HG03097 (cell line): ENCODE data around the gene DOC2A.
"Not testable (repeated sequence)": the region's sequence is repeated elsewhere in the genome, so short reads cannot be mapped to it uniquely, and the experiment has no call there.

Experiments used
- ATAC-seq: cut with Tn5 transposase; IDR thresholded peaks from one replicate; pipeline ENCODE4 v1.9.1; 2021; ENCODE audit not compliant: unreplicated experiment, low FRiP score

The DOC2A gene

GRCh38 chr16:29974291-29975133 lies 36.3 kb downstream of the DOC2A start:
- peak; percentile 5 for ATAC-seq

GRCh38 chr16:29973384-29974246 lies 37.2 kb downstream of the DOC2A start, which contains the start of gene TAOK2:
TAOK2 (plus strand) TSS chr16:29973868; CDS start chr16:29977773, 3,905 bp downstream.
- ATAC-seq = peak; percentile 86

- no peak for ATAC-seq
Measured at GRCh38 chr16:29972992-29973383, 37.8 kb downstream of the DOC2A start.

DNA sequence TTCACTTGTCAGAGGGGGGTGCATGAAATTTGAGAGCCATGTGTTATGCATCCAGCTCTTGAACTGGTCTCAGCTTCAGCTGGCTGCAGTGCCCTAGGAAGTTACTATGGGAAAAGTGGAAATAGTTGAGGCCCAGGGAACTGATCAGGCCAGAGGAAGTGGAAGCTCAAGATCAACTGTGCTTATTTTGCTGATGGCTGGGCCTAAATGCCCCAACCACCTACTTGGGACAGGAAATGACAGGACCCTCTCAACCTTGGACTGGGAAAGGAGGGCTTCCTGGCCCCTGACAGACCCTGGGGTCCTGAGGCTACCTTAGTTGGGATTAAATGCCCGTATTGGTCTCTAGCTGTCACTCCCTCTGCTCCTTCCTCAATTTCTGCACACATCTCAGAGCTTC lies 38.3 kb downstream of the DOC2A start:
- ATAC-seq = no peak

GRCh38 chr16:29971304-29971703 lies 39.5 kb downstream of the DOC2A start:
- ATAC-seq = no peak

DNA sequence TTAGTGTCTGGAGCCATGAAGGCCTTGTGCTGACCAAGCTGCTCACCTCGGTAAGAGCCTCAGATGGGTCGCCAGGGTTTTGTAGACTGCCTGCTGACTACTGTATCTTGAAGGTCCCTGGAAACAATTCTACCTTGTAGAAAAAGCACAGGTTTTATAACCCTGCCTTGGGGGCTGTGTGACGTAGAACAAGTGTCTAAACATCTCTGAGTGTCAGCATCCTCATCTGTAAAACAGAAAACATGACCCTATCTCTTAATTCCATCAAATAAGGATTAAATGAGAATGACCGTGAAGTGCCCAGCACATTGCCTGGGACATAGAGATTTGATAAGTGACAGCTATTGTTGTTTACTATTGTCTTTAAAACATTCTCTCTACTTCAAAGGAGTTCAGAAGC lies 42.6 kb downstream of the DOC2A start:
- ATAC-seq = no peak

GRCh38 chr16:29963021-29963743 lies 47.6 kb downstream of the DOC2A start:
- no peak for ATAC-seq

- ATAC-seq = peak; percentile 6
Measured at GRCh38 chr16:29962344-29962994, 48.4 kb downstream of the DOC2A start.

- peak; percentile 79 for ATAC-seq
Measured at GRCh38 chr16:29961479-29962343, 49.1 kb downstream of the DOC2A start, which contains the start of gene TMEM219. TMEM219 (plus strand) TSS chr16:29962079; CDS start chr16:29963144, 1,065 bp downstream.

DNA sequence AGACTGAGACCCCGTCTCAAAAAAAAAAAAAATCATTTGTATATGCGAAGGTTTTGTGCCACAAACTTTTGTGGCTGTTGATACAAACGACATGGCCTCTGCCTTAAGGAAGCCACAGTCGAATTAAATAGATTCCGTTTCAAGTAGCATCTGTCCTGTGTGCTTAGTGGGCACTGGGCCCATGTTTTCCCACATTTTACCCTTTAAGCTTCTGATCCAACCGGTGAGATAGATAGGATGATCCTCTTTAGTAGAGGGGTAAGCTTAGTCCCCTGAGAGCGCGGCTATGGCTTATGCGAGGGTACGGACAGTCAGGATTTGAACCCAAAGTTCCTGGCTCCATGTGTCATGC lies 49.7 kb downstream of the DOC2A start:
- no peak for ATAC-seq

DNA sequence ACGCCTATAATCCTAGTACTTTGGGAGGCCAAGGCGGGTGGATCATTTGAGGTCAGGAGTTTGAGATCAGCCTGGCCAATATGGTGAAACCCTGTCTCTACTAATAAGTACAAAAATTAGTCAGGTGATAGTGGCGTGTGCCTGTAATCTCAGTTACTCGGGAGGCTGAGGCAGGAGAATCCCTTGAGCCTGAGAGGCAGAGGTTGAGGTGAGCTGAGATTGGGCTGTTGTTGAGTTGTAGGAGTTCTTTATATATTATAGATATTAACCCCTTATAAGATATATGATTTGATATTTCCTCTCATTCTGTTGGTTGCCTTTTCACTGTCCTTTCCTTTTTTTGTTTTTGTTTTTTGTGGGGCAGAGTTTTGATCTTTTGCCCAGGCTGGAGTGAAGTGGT lies 51.0 kb downstream of the DOC2A start:
- not testable (repeated sequence) for ATAC-seq

DNA sequence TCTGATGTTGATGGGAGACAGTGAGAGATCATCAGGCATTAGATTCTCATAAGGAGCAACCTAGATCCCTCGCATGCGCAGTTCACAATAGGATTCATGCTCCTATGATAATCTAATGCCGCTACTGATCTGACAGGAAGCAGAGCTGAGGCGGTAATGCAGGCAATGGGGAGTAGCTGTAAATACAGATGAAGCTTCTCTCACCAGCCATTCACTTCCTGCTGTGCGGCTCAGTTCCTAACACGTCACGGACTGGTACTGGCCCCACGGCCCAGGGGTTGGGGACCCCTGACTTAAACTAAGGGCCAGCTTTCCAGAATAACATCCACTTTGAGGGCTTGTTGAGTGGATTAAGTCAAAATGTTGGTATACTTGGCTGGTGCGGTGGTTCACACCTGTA lies 51.5 kb downstream of the DOC2A start:
- ATAC-seq = no peak

- no peak for ATAC-seq
Measured at GRCh38 chr16:29958756-29959155, 52.1 kb downstream of the DOC2A start.
